Rectal smooth muscle tissue (tissue), 1 donor: ENCODE data around the gene ANGPT4.

Experiments used
- H3K27ac ChIP-seq: one replicate; pipeline ENCODE4 v1.7.0; 2013; ENCODE audit warnings: low read depth, low read length, inconsistent platforms
- H3K27me3 ChIP-seq: one replicate; pipeline ENCODE4 v1.7.0; 2013; ENCODE audit warnings: low read length; ENCODE audit not compliant: control insufficient read depth, insufficient read depth
- H3K36me3 ChIP-seq: one replicate; pipeline ENCODE4 v1.7.0; 2013; ENCODE audit warnings: low read length; ENCODE audit not compliant: control insufficient read depth, insufficient read depth
- H3K4me1 ChIP-seq: one replicate; pipeline ENCODE4 v1.7.0; 2013; ENCODE audit warnings: low read length; ENCODE audit not compliant: control insufficient read depth, insufficient read depth
- H3K4me3 ChIP-seq: one replicate; pipeline ENCODE4 v1.7.0; 2013; ENCODE audit warnings: low read length
- H3K9ac ChIP-seq: one replicate; pipeline ENCODE4 v1.7.0; 2013; ENCODE audit warnings: low read length

The ANGPT4 gene

DNA sequence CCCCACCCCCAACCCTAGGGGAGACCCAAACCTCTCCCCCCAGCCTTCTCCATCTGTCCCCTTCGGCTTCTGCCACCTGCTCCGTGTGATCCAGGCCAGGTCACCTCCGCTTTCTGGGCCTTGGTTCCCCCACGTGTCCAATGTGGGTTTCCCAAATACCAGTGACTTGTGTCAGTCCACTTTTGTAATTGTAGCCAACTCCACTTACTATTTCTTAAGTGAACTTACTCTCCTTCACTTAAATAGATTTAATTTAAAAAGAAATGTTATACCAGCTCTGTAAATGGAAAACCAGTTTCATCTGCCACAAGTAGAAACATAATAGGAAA lies 92.6 kb downstream of the ANGPT4 start:
- no peaks in the 10 kb centered on the region for H3K27me3 ChIP-seq
- no peaks in the 10 kb centered on the region for H3K4me1 ChIP-seq
- no peaks in the 10 kb centered on the region for H3K36me3 ChIP-seq
- no peak overlapping the region for H3K27ac ChIP-seq
- no peak overlapping the region for H3K4me3 ChIP-seq
- H3K9ac ChIP-seq, result no peak overlapping the region

DNA sequence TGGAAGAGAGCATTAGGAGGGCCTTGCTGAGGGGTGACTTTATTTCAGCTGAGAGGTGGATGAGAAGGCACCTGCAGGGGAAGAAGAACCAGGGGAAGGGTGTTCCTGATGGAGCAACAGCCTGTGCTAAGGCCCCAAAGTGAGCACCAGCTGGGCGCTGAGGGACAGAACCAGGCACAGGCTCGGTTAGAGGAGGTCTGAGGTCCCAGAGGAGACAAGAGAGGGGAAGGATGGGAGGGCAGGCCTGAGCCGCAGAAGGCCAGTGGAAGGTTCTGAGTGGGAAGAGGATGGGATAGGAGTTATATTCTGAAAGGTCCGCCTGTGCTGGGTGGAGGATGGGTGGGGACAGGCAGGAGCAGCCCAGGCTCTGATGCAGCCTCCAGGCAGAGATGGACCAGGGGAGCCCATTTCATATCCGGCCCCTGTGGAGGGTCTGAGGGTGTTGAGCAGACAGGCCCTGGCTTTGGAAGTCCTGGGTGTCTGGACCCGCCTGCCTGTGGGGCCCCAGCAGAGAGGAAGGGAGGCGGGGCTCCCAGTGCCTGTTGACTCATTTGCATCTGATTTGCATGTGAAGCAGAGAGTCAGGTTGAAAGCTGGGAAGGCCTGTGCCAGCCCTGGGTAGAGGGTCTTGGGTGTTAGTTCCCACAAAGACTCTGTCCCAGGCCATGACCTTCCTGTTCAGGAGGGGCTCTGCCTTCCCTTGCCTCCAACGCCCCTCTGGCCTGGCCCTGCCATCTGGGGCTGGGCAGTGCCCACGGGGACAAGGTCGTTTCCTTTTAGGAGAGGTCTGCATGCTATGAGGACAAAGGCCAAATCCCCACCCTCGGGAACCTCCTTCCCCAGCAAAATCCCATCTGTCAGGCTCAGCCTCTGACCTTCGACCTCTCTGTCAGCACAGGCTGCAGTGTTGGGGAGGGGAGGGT lies 93.2 kb downstream of the ANGPT4 start:
- H3K4me1 ChIP-seq, result no peaks in the 10 kb centered on the region
- H3K4me3 ChIP-seq, result no peak overlapping the region
- H3K9ac ChIP-seq, result no peak overlapping the region
- H3K27ac ChIP-seq, result no peak overlapping the region
- no peaks in the 10 kb centered on the region for H3K36me3 ChIP-seq
- H3K27me3 ChIP-seq, result no peaks in the 10 kb centered on the region

DNA sequence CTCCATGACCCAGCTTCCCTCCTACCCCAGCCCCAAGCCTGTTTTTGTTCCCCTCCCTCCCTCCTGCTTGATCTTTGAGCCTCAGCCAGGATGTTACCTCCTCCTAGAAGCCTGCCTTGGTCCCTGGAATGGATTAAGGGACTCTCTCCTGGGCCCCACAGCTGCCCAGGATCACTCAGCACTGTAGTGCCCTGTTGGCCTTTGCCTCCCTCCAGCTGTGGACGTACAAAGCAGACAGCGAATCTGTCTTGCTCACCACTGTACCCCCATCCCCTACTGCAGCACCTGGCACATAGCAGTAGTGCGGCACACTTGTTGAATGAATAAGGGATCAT lies 94.4 kb downstream of the ANGPT4 start:
- Histone ChIP-seq H3K27ac (no peak overlapping the region), H3K4me1 (no peaks in the 10 kb centered on the region), H3K9ac (no peak overlapping the region), H3K27me3 (no peaks in the 10 kb centered on the region), H3K4me3 (no peak overlapping the region), H3K36me3 (no peaks in the 10 kb centered on the region)

DNA sequence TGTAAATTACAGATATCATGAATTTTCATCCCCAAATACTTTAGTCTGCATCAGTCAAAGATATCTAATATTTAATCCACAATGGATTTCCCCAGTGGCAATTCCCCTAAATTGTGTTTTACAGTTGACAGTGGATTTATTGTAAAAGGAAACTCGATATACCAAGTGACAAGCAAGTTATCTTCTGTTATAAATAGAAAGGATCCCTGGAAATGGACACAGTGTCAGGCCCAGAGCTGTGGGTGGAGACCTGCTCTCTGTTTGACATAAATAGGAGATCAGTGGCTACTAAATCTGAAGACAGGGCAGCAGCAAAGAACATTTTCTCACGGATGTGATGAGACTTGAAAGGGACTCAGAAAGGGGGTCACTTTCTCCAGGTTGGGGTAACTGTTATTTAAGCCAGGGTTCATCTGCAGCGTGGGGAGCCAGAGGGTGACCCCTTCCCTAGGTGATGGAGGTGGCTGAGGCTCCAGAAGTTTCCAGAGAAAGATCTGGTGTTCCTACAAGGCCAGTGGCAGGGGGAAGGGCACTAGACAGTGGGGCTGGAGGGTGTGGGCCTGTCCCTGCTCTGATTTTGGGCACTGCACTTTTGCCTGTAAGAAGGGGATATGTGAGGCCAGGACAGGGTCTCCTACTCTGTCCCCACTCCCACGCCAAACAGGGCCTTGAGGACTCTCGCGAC lies 94.9 kb downstream of the ANGPT4 start:
- H3K4me3 ChIP-seq, result no peak overlapping the region
- no peaks in the 10 kb centered on the region for H3K27me3 ChIP-seq
- H3K4me1 ChIP-seq, result no peaks in the 10 kb centered on the region
- no peak overlapping the region for H3K27ac ChIP-seq
- H3K36me3 ChIP-seq, result no peaks in the 10 kb centered on the region
- no peak overlapping the region for H3K9ac ChIP-seq

DNA sequence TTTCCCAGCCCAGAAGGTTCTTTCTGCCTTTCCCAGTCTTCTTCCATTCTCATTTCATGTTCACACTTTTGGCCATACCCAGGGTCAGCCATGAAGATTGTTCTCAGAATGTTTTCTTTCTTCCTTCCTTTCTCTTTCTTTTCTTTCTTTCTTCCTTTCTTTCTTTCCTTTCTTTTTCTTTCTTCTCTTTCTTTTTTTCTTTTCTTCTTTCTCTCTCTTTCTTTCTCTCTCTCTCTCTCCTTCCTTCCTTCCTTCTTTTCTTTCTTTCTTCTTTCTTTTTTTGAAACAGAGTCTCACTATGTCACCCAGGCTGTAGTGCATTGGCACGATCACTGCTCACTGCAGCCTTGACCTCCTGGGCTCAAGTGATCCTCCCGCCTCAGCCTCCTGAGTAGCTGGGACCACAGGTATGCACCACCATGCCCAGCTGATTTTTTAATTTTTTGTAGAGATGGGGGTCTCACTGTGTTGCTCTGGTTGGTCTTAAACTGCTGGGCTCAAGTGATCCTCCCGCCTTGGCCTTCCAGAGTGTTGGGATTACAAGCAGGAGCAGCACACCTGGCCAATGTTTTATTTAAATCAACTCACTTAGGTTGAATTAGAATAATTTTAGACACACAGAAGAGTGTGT lies 95.7 kb downstream of the ANGPT4 start:
- Histone ChIP-seq H3K27me3 (no peaks in the 10 kb centered on the region), H3K4me1 (no peaks in the 10 kb centered on the region), H3K4me3 (no peak overlapping the region), H3K9ac (no peak overlapping the region), H3K36me3 (no peaks in the 10 kb centered on the region), H3K27ac (no peak overlapping the region)
